UCSD-AML1 (cell line): ENCODE measurements around the gene CUL3.

Experiments
- DNase-seq: peaks from one replicate; lab custom pipeline; 2025; ENCODE audit not compliant: unreplicated experiment; lab: John Stamatoyannopoulos, UW

CUL3 gene

DNA sequence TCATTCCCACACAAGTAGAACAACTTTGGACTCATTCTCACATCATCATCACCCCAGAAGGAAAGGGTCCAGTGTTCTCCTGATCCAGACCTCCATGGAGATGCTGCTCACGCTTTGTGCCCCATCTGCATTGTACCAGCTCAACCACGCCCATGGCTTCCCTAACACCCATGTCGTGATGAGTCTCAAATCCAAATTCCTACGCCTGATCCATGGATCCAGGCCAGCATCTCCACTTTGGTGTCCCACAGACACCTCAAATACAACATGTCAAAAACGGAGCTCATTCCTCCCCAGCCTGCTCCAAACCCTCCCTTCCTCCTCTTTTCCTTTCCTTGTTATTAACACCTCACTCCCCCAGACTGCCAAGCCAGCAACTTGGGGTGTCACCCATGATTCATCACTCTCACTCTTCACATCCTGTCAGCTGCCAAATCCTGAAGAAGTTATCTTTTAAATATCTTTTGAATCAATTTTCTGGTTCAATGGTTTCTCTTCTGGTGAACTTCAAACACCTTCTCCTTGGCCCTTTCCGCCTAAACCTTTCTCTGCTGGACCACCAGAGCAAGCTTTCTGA is 153.1 kb downstream of the CUL3 start:
- DNase-seq: no peak

DNA sequence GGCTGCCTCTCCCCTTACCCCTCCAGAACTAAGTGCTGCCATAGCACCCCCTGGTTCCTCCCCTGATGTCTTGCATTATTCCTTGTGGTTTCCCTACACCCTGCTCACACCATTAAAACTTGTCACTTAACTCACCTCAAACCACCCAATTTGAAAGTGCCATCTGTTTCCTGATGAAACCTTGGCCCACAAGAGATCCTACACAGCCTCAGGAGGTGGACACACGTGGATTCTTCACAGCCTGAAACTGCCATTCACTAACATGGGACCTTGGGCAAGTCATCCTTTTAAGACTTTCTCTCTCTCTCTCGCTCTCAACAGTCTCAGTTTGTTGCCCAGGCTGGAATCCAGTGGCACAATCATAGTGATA is 155.7 kb downstream of the CUL3 start:
- DNase-seq: peak; percentile 46

DNA sequence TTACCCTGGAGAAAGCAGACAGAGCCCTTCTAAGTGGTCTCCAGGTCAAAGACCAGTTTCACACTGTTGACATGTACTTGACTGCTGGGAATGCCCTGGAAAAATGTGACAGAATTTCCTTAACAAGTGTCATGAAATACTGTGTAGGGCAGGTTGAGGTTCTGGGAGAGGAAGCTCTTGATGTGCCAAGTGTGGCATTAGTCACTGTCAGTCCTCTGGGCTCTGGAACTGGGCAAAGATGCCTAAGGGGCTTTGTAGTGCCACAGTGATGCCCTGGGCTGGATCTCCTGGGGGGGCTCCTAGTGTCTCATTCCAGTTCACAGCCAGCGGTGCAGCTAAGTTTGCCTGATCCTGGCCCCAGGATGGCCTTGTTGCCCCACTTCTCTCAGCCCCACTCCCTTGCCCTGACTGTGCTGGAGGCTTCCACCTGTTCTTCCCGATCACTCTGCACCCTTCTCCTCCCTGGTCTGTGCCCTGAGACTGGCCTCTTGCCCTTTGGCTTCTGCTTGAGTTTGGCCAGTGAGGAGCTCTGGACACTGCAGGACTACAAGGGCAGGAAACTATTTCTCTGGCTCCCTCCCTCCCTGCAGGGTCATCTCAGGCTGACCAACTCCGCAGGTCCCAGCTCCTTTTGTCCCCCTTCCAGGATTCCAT is 156.2 kb downstream of the CUL3 start:
- DNase-seq: no peak

- DNase-seq: no peak
Observed at GRCh38 chr2:224427471-224427870, 157.7 kb downstream of the CUL3 start.

DNA sequence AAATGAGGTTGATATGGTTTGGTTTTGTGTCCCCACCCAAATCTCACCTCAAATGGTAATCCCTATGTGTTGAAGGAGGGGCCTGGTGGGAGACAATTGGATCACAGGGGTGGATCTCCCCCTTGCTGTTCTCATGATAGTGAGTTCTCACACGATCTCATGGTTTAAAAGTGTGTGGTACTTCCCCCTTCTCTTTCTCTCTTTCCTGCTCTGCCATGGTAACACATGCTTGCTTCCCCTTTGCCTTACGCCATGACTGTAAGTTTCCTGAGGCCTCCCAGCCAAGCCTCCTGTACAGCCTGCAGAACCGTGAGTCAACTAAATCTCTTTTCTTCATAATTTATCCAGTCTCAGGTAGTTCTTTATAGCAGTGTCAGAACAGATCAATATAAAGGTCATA is 158.5 kb downstream of the CUL3 start:
- DNase-seq: no peak

- DNase-seq: no peak
Observed at GRCh38 chr2:224421065-224421464, 164.1 kb downstream of the CUL3 start.
